ENCODE measurements around the gene TMUB2. TPM values are rescaled to one million over a fixed set of nuclear protein-coding genes. Genes with fewer than 3 reads are reported as not detected.

Gene TMUB2
- total and polyA plus RNA-seq, 2 of the 13 experiments (the other 11 are each of a cell fraction or from before 2014, with no cell fraction given): 26.9 to 50.8 TPM

- TF ChIP-seq, protein P1, sequence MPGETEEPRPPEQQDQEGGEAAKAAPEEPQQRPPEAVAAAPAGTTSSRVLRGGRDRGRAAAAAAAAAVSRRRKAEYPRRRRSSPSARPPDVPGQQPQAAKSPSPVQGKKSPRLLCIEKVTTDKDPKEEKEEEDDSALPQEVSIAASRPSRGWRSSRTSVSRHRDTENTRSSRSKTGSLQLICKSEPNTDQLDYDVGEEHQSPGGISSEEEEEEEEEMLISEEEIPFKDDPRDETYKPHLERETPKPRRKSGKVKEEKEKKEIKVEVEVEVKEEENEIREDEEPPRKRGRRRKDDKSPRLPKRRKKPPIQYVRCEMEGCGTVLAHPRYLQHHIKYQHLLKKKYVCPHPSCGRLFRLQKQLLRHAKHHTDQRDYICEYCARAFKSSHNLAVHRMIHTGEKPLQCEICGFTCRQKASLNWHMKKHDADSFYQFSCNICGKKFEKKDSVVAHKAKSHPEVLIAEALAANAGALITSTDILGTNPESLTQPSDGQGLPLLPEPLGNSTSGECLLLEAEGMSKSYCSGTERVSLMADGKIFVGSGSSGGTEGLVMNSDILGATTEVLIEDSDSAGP (CRISPR knock-in tag; IDR thresholded peaks at IDR 0.05; ENCODE audit: borderline replicate concordance): peak; percentile 68; the same call in 1 of the 2 replicates
- TF ChIP-seq ZNF513 (CRISPR knock-in tag; conservative IDR thresholded peaks at IDR 0.05) (no peak), SUZ12 (IDR thresholded peaks at IDR 0.05; ENCODE audit: low read depth, low read length) (no peak), TAF15 (IDR thresholded peaks at IDR 0.05; ENCODE audit: low read depth, low read length, poor library complexity, severe bottlenecking) (no peak), ZNF670 (CRISPR knock-in tag; IDR thresholded peaks at IDR 0.05; ENCODE audit: borderline replicate concordance) (no peak), RFXAP (CRISPR knock-in tag; IDR thresholded peaks at IDR 0.05; ENCODE audit: borderline replicate concordance) (peak; percentile 75; the same call in 1 of the 2 replicates), ZBTB7A (CRISPR knock-in tag; IDR thresholded peaks at IDR 0.05) (no peak), ZNF883 (CRISPR knock-in tag; IDR thresholded peaks at IDR 0.05; ENCODE audit: not compliant biosample characterization) (peak; percentile 25), CREB1 (IDR thresholded peaks at IDR 0.05) (peak; percentile 8; the same call in 1 of the 2 replicates), CREB1 (CRISPR knock-in tag; IDR thresholded peaks at IDR 0.05) (no peak), ZNF572 (CRISPR knock-in tag; IDR thresholded peaks at IDR 0.05) (0 out of 2 replicates have a peak, but pooled peaks have one; percentile 76), ZNF496 (CRISPR knock-in tag; IDR thresholded peaks at IDR 0.05; ENCODE audit: insufficient replicate concordance) (no peak), FOXP4 (CRISPR knock-in tag; IDR thresholded peaks at IDR 0.05) (peak; percentile 30; the same call in 1 of the 2 replicates), SMC3 (IDR thresholded peaks at IDR 0.05; ENCODE audit: low read length) (no peak), FIP1L1 (IDR thresholded peaks at IDR 0.05; ENCODE audit: borderline replicate concordance, insufficient read depth, low read depth, low read length) (no peak)
- TF ChIP-seq, protein P2, sequence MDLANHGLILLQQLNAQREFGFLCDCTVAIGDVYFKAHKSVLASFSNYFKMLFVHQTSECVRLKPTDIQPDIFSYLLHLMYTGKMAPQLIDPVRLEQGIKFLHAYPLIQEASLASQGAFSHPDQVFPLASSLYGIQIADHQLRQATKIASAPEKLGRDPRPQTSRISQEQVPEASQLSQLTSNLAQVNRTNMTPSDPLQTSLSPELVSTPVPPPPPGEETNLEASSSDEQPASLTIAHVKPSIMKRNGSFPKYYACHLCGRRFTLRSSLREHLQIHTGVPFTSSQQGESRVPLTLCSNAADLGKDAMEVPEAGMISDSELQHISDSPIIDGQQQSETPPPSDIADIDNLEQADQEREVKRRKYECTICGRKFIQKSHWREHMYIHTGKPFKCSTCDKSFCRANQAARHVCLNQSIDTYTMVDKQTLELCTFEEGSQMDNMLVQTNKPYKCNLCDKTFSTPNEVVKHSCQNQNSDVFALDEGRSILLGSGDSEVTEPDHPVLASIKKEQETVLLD (CRISPR knock-in tag; IDR thresholded peaks at IDR 0.05; ENCODE audit: low read depth): no peak
- TF ChIP-seq, protein P3, sequence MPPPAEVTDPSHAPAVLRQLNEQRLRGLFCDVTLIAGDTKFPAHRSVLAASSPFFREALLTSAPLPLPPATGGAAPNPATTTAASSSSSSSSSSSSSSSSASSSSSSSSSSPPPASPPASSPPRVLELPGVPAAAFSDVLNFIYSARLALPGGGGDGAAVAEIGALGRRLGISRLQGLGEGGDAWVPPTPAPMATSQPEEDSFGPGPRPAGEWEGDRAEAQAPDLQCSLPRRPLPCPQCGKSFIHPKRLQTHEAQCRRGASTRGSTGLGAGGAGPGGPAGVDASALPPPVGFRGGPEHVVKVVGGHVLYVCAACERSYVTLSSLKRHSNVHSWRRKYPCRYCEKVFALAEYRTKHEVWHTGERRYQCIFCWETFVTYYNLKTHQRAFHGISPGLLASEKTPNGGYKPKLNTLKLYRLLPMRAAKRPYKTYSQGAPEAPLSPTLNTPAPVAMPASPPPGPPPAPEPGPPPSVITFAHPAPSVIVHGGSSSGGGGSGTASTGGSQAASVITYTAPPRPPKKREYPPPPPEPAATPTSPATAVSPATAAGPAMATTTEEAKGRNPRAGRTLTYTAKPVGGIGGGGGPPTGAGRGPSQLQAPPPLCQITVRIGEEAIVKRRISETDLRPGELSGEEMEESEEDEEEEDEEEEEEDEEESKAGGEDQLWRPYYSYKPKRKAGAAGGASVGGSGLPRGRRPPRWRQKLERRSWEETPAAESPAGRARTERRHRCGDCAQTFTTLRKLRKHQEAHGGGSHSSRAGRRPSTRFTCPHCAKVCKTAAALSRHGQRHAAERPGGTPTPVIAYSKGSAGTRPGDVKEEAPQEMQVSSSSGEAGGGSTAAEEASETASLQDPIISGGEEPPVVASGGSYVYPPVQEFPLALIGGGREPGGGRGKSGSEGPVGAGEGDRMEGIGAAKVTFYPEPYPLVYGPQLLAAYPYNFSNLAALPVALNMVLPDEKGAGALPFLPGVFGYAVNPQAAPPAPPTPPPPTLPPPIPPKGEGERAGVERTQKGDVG (CRISPR knock-in tag; IDR thresholded peaks at IDR 0.05; ENCODE audit: borderline replicate concordance): no peak
Observed at GRCh38 chr17:44222112-44222869, 35.5 kb downstream of the TMUB2 start (continued).

All from HepG2 (cell line).